Measurements from ENCODE around the gene P2RX6. TPM values are rescaled to one million over a fixed set of nuclear protein-coding genes. Genes with fewer than 3 reads are reported as not detected.
"Not testable (repeated sequence)": the region's sequence is repeated elsewhere in the genome, so short reads cannot be mapped to it uniquely, and the experiment has no call there.

P2RX6 gene
- total RNA-seq, 2 donors from 2014 or later: 0.34 TPM; not detected in 1

- peak overlapping the region; percentile 15 to 84 for H3K27ac Mint-ChIP-seq
- H3K36me3 Mint-ChIP-seq: no peaks in the 10 kb centered on the region
- DNase-seq (ENCODE audit: low spot score in 2 of 2) (no peak), ATAC-seq (no peak)
- H3K9me3 Mint-ChIP-seq: no peaks in the 10 kb centered on the region
These were observed 37.0 kb downstream of the P2RX6 start for GRCh38 chr22:21051831-21052400.

- peak overlapping the region in 1 of 2 donors; percentile 41 for H3K27ac Mint-ChIP-seq
- ATAC-seq: no peak
- H3K36me3 Mint-ChIP-seq: no peaks in the 10 kb centered on the region
These were observed 37.9 kb downstream of the P2RX6 start for GRCh38 chr22:21052715-21053459.

GRCh38 chr22:21054046-21054713 is 39.2 kb downstream of the P2RX6 start:
- ATAC-seq (no peak), DNase-seq (ENCODE audit: low spot score in 2 of 2) (no peak)
- no peaks in the 10 kb centered on the region for H3K9me3 Mint-ChIP-seq
- H3K27ac Mint-ChIP-seq: peak overlapping the region in 1 of 2 donors; percentile 14
- H3K36me3 Mint-ChIP-seq: no peaks in the 10 kb centered on the region

More at GRCh38 chr22:21052715-21053459, 37.9 kb downstream of the P2RX6 start:
- H3K9me3 Mint-ChIP-seq: no peaks in the 10 kb centered on the region
- DNase-seq (ENCODE audit: low spot score in 2 of 2): no peak

GRCh38 chr22:21054714-21055563 is 40.0 kb downstream of the P2RX6 start:
- DNase-seq (ENCODE audit: low spot score in 2 of 2) (no peak), ATAC-seq (no peak)
- Mint-ChIP-seq H3K9me3 (no peaks in the 10 kb centered on the region), H3K36me3 (no peaks in the 10 kb centered on the region), H3K27ac (peak overlapping the region in 1 of 2 donors; percentile 36)

GRCh38 chr22:21055564-21055834 is 40.5 kb downstream of the P2RX6 start:
- DNase-seq (ENCODE audit: low spot score in 2 of 2): no peak
- Mint-ChIP-seq H3K36me3 (no peaks in the 10 kb centered on the region), H3K9me3 (no peaks in the 10 kb centered on the region), H3K27ac (peak overlapping the region; percentile 36 to 88)
- ATAC-seq: no peak

GRCh38 chr22:21055880-21056319 is 40.9 kb downstream of the P2RX6 start:
- DNase-seq (ENCODE audit: low spot score in 2 of 2) (no peak), ATAC-seq (no peak)
- Mint-ChIP-seq H3K27ac (peak overlapping the region; percentile 36 to 88), H3K36me3 (no peaks in the 10 kb centered on the region), H3K9me3 (no peaks in the 10 kb centered on the region)

GRCh38 chr22:21060363-21060762 is 45.4 kb downstream of the P2RX6 start:
- not testable (repeated sequence) for DNase-seq (ENCODE audit: low spot score in 2 of 2); H3K36me3 Mint-ChIP-seq; H3K27ac Mint-ChIP-seq; ATAC-seq; H3K9me3 Mint-ChIP-seq

- not testable (repeated sequence) for DNase-seq (ENCODE audit: low spot score in 2 of 2); H3K9me3 Mint-ChIP-seq; ATAC-seq; H3K36me3 Mint-ChIP-seq; H3K27ac Mint-ChIP-seq
These were observed 46.8 kb downstream of the P2RX6 start for GRCh38 chr22:21061660-21062321.

GRCh38 chr22:21064425-21064824 is 49.5 kb downstream of the P2RX6 start:
- H3K9me3 Mint-ChIP-seq; H3K36me3 Mint-ChIP-seq; ATAC-seq; DNase-seq (ENCODE audit: low spot score in 2 of 2); H3K27ac Mint-ChIP-seq: not testable (repeated sequence)

- no peak for ATAC-seq
- Mint-ChIP-seq H3K9me3 (no peaks in the 10 kb centered on the region), H3K27ac (no peak overlapping the region), H3K36me3 (no peaks in the 10 kb centered on the region)
- DNase-seq (ENCODE audit: low spot score in 2 of 2): no peak
These were observed 50.2 kb downstream of the P2RX6 start for GRCh38 chr22:21064917-21065864.

- H3K27ac Mint-ChIP-seq: no peak overlapping the region
- no peaks in the 10 kb centered on the region for H3K9me3 Mint-ChIP-seq
- DNase-seq (ENCODE audit: low spot score in 2 of 2) (no peak), ATAC-seq (no peak)
- no peaks in the 10 kb centered on the region for H3K36me3 Mint-ChIP-seq
These were observed 52.3 kb downstream of the P2RX6 start for GRCh38 chr22:21067075-21067900.

- H3K36me3 Mint-ChIP-seq: no peaks in the 10 kb centered on the region
- ATAC-seq (peak; percentile 34 to 39), DNase-seq (ENCODE audit: low spot score in 2 of 2) (no peak)
These were observed 53.1 kb downstream of the P2RX6 start for GRCh38 chr22:21067901-21068680.

GRCh38 chr22:21068681-21069276 is 53.8 kb downstream of the P2RX6 start:
- Mint-ChIP-seq H3K27ac (no peak overlapping the region), H3K36me3 (no peaks in the 10 kb centered on the region), H3K9me3 (no peaks in the 10 kb centered on the region)
- no peak for ATAC-seq
- no peak for DNase-seq (ENCODE audit: low spot score in 2 of 2)

More at GRCh38 chr22:21067901-21068680, 53.1 kb downstream of the P2RX6 start:
- Mint-ChIP-seq H3K9me3 (no peaks in the 10 kb centered on the region), H3K27ac (no peak overlapping the region)

GRCh38 chr22:21069375-21069774 is 54.4 kb downstream of the P2RX6 start:
- no peaks in the 10 kb centered on the region for H3K9me3 Mint-ChIP-seq
- H3K27ac Mint-ChIP-seq: no peak overlapping the region
- ATAC-seq (no peak), DNase-seq (ENCODE audit: low spot score in 2 of 2) (no peak)
- H3K36me3 Mint-ChIP-seq: no peaks in the 10 kb centered on the region

All from activated naive CD4-positive, alpha-beta T cell treated with anti-CD3 and anti-CD28 coated beads, Interleukin-2, amount 50 U/mL, for 72 hours (primary cell).